ENCODE data around the gene PHLDA3. TPM values are rescaled to one million over a fixed set of nuclear protein-coding genes. Genes with fewer than 3 reads are reported as not detected.

The PHLDA3 gene
- total RNA-seq, 1 experiment from 2014 or later, result 22.1 TPM

DNA sequence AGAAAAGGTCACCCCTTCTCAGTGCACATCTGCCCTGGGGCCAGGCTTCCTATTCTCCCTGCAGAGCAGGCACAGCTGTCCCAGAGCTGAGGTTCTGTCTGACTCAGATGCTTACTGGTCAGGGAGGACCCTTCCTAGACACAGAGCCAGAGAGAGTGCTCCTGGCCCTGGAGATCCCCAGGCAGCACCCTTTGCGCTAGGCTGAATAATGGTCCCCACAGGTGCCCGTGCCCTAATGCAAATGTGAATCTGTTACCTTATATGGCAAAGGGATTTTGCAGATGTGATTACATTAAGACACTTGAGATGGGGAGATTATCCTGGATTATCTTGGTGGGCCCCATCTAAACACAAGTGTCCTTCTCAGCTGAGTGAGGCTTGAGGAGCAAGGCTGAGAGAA, 44.8 kb downstream of the PHLDA3 start:
- no peaks in the 10 kb centered on the region for H3K4me1 ChIP-seq (ENCODE audit: control insufficient read depth in 1 of 2, insufficient read depth in 2 of 2, low read length in 2 of 2)
- POLR2A ChIA-PET, result no interaction called here
- intact Hi-C loops (cut with micrococcal nuclease), result no loop called here
- H3K79me2 ChIP-seq (ENCODE audit: insufficient read depth, low read length), result no peaks in the 10 kb centered on the region
- BruUV-seq (replicated peaks), result no TSS peak
- no peaks in the 10 kb centered on the region for H3K9me2 ChIP-seq (ENCODE audit: insufficient read depth)
- DNase-seq (ENCODE audit: low read depth, low spot score), result no peak
- H3K4me2 ChIP-seq (ENCODE audit: low read length), result no peak overlapping the region
- H3K36me3 ChIP-seq (ENCODE audit: control insufficient read depth in 1 of 2, insufficient read depth in 2 of 2, low read length in 2 of 2), result no peaks in the 10 kb centered on the region
- TF ChIP-seq YY1 (IDR thresholded peaks at IDR 0.05; ENCODE audit: extremely low read depth, insufficient replicate concordance, low read depth, low read length) (no peak), FOSL1 (IDR thresholded peaks at IDR 0.05; ENCODE audit: low read depth) (no peak), TCF7L2 (IDR thresholded peaks at IDR 0.05; ENCODE audit: borderline replicate concordance, extremely low read depth, insufficient read depth, insufficient read length) (no peak), RAD21 (IDR thresholded peaks at IDR 0.05; ENCODE audit: low read depth) (no peak), EZH2 (IDR thresholded peaks at IDR 0.05) (no peak), SP1 (IDR thresholded peaks at IDR 0.05; ENCODE audit: low read depth) (no peak), CEBPB (IDR thresholded peaks at IDR 0.05; ENCODE audit: low read depth) (no peak), POLR2AphosphoS5 (IDR thresholded peaks at IDR 0.05; ENCODE audit: low read depth, low read length) (no peak), ELF1 (IDR thresholded peaks at IDR 0.05; ENCODE audit: borderline replicate concordance, low read depth) (no peak), POLR2A (IDR thresholded peaks at IDR 0.05; ENCODE audit: borderline replicate concordance, extremely low read depth, insufficient read depth, insufficient read length) (no peak)
- TF ChIP-seq, protein P1, sequence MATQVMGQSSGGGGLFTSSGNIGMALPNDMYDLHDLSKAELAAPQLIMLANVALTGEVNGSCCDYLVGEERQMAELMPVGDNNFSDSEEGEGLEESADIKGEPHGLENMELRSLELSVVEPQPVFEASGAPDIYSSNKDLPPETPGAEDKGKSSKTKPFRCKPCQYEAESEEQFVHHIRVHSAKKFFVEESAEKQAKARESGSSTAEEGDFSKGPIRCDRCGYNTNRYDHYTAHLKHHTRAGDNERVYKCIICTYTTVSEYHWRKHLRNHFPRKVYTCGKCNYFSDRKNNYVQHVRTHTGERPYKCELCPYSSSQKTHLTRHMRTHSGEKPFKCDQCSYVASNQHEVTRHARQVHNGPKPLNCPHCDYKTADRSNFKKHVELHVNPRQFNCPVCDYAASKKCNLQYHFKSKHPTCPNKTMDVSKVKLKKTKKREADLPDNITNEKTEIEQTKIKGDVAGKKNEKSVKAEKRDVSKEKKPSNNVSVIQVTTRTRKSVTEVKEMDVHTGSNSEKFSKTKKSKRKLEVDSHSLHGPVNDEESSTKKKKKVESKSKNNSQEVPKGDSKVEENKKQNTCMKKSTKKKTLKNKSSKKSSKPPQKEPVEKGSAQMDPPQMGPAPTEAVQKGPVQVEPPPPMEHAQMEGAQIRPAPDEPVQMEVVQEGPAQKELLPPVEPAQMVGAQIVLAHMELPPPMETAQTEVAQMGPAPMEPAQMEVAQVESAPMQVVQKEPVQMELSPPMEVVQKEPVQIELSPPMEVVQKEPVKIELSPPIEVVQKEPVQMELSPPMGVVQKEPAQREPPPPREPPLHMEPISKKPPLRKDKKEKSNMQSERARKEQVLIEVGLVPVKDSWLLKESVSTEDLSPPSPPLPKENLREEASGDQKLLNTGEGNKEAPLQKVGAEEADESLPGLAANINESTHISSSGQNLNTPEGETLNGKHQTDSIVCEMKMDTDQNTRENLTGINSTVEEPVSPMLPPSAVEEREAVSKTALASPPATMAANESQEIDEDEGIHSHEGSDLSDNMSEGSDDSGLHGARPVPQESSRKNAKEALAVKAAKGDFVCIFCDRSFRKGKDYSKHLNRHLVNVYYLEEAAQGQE (IDR thresholded peaks at IDR 0.05; ENCODE audit: low read depth), result no peak
- TF ChIP-seq, protein P2, sequence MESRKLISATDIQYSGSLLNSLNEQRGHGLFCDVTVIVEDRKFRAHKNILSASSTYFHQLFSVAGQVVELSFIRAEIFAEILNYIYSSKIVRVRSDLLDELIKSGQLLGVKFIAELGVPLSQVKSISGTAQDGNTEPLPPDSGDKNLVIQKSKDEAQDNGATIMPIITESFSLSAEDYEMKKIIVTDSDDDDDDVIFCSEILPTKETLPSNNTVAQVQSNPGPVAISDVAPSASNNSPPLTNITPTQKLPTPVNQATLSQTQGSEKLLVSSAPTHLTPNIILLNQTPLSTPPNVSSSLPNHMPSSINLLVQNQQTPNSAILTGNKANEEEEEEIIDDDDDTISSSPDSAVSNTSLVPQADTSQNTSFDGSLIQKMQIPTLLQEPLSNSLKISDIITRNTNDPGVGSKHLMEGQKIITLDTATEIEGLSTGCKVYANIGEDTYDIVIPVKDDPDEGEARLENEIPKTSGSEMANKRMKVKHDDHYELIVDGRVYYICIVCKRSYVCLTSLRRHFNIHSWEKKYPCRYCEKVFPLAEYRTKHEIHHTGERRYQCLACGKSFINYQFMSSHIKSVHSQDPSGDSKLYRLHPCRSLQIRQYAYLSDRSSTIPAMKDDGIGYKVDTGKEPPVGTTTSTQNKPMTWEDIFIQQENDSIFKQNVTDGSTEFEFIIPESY (IDR thresholded peaks at IDR 0.05; ENCODE audit: extremely low read depth, insufficient replicate concordance, low read length), result no peak
- TF ChIP-seq, protein P3, sequence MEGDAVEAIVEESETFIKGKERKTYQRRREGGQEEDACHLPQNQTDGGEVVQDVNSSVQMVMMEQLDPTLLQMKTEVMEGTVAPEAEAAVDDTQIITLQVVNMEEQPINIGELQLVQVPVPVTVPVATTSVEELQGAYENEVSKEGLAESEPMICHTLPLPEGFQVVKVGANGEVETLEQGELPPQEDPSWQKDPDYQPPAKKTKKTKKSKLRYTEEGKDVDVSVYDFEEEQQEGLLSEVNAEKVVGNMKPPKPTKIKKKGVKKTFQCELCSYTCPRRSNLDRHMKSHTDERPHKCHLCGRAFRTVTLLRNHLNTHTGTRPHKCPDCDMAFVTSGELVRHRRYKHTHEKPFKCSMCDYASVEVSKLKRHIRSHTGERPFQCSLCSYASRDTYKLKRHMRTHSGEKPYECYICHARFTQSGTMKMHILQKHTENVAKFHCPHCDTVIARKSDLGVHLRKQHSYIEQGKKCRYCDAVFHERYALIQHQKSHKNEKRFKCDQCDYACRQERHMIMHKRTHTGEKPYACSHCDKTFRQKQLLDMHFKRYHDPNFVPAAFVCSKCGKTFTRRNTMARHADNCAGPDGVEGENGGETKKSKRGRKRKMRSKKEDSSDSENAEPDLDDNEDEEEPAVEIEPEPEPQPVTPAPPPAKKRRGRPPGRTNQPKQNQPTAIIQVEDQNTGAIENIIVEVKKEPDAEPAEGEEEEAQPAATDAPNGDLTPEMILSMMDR (IDR thresholded peaks at IDR 0.05 in 2 of 3, conservative IDR thresholded peaks at IDR 0.05 in 1 of 3; ENCODE audit: borderline replicate concordance in 1 of 3, insufficient read depth in 1 of 3, low read depth in 2 of 3, low read length in 2 of 3), result no peak
- H3K9ac ChIP-seq (ENCODE audit: low read length), result no peak overlapping the region
- no peaks in the 10 kb centered on the region for H3K27me3 ChIP-seq (ENCODE audit: insufficient read depth, low read length)
- no peaks in the 10 kb centered on the region for H3K9me3 ChIP-seq (ENCODE audit: control insufficient read depth in 1 of 2, insufficient read depth in 1 of 2, low read depth in 1 of 2, low read length in 2 of 2)
- no peaks in the 10 kb centered on the region for H4K20me1 ChIP-seq (ENCODE audit: insufficient read depth)
- RAD21 ChIA-PET (ENCODE audit: low non-redundant PET in 1 of 2, low total read pairs in 2 of 2, uncharacterized antibody in 2 of 2, unreplicated experiment in 2 of 2), result no interaction called here
- no peak overlapping the region for H2AFZ ChIP-seq (ENCODE audit: low read depth, low read length, poor library complexity, severe bottlenecking)
- no peak overlapping the region for H3K27ac ChIP-seq (ENCODE audit: low read depth, low read length)
- no peak for ATAC-seq
- H3K4me3 ChIP-seq (replicated peaks in 1 of 2; ENCODE audit: low read depth in 1 of 2, low read length in 2 of 2), result no peak overlapping the region
- CTCF ChIA-PET, result no interaction called here
